HepG2 (cell line): ENCODE results near the gene DSG2. TPM values are rescaled to one million over a fixed set of nuclear protein-coding genes. Genes with fewer than 3 reads are reported as not detected.

Source experiments
- ATAC-seq: fragments of 200-7000 bp; cut with Tn5 transposase; 3 replicates; pipeline ENCODE4 v1.9.1; 2020; ENCODE audit warnings: mild to moderate bottlenecking, moderate library complexity
- BruUV-seq: library from RNA; stranded (reverse); fragments of 400-500 nt; replicated peaks from 2 replicates; lab custom pipeline; 2021; lab: Mats Ljungman, UMichigan
- CTCF ChIA-PET: fragments of 300-600 bp; formaldehyde crosslinking; extraction: SDS; loops from one replicate; lab custom pipeline; 2021; ENCODE audit warnings: low total read pairs, inconsistent platforms, low intra/inter-chr PET ratio; lab: Yijun Ruan, JAX
- POLR2A ChIA-PET: fragments of 350-600 bp; sonication (Branson Sonifier 250); formaldehyde crosslinking; loops from one replicate; lab custom pipeline; 2020; ENCODE audit warnings: antibody characterized with exemption, inconsistent platforms; lab: Yijun Ruan, JAX
- DNase-seq: peaks from one replicate; pipeline ENCODE4 v3.0.0-alpha.2; 2015; ENCODE audit warnings: low spot score
- FAIRE-seq: peaks from 3 replicates; lab custom pipeline; 2011; peaks lifted over from hg19 to GRCh38; lab: Jason Lieb, UNC
- H2AFZ ChIP-seq: one replicate; pipeline ENCODE4 v1.6.1; 2011; ENCODE audit warnings: low read length, inconsistent platforms
- H3K27ac ChIP-seq: fragments of 300-600 bp; 3 replicates; pipeline ENCODE4 v1.8.0; 2011; ENCODE audit warnings: mixed run types, mild to moderate bottlenecking, mixed read lengths, low read length, inconsistent platforms; ENCODE audit not compliant: insufficient read depth; ENCODE audit errors: extremely low read length
- H3K27me3 ChIP-seq, 2 experiments: fragments of 200-600 bp in 1 of 2; 2 replicates in 1 of 2; 3 replicates in 1 of 2; pipeline versions ENCODE4 v1.6.0 to v1.8.0; 2011; ENCODE audit warnings: low read length in 2 of 2, mild to moderate bottlenecking in 2 of 2, moderate library complexity in 2 of 2, inconsistent platforms in 1 of 2; ENCODE audit not compliant: insufficient read depth in 2 of 2, control insufficient read depth in 1 of 2
- H3K36me3 ChIP-seq, 2 experiments: fragments of 200-600 bp in 1 of 2; replicated peaks in 1 of 2; 2 replicates in 1 of 2; 3 replicates in 1 of 2; pipeline versions ENCODE4 v1.5.1 to v1.8.0; 2011; ENCODE audit warnings: low read length in 2 of 2, inconsistent platforms in 1 of 2; ENCODE audit not compliant: insufficient read depth in 2 of 2, control insufficient read depth in 1 of 2
- H3K4me1 ChIP-seq: 2 replicates; pipeline ENCODE4 v1.5.1; 2012; ENCODE audit warnings: low read length, inconsistent platforms; ENCODE audit not compliant: insufficient read depth
- H3K4me2 ChIP-seq: 2 replicates; pipeline ENCODE4 v1.6.0; 2011; ENCODE audit warnings: low read depth, low read length, inconsistent platforms
- H3K4me3 ChIP-seq, 3 experiments: fragments of 200-600 bp in 1 of 3; sonication (generic), shearing (Covaris generic) in 1 of 3; replicated peaks in 1 of 3; 2 replicates each; pipeline ENCODE4 v1.5.1; 2011 to 2016; ENCODE audit warnings: low read length in 3 of 3, inconsistent platforms in 2 of 3, low read depth in 2 of 3, mild to moderate bottlenecking in 2 of 3, control low read depth in 1 of 3, mixed read lengths in 1 of 3; ENCODE audit not compliant: insufficient read depth in 1 of 3
- H3K79me2 ChIP-seq: one replicate; pipeline ENCODE4 v1.6.1; 2011; ENCODE audit warnings: low read length, inconsistent platforms; ENCODE audit not compliant: insufficient read depth
- H3K9ac ChIP-seq: 2 replicates; pipeline ENCODE4 v1.6.0; 2011; ENCODE audit warnings: mild to moderate bottlenecking, low read depth, low read length, inconsistent platforms; ENCODE audit not compliant: insufficient read depth
- H3K9me3 ChIP-seq: 2 replicates; pipeline ENCODE4 v1.5.1; 2012; ENCODE audit warnings: mild to moderate bottlenecking, low read length
- H4K20me1 ChIP-seq: 2 replicates; pipeline ENCODE4 v1.6.0; 2011; ENCODE audit warnings: inconsistent platforms, mild to moderate bottlenecking, low read length, moderate library complexity; ENCODE audit not compliant: insufficient read depth
- NCOA2 ChIP-seq: sonication (generic); formaldehyde crosslinking; IDR thresholded peaks from 2 replicates; pipeline ENCODE4 v1.8.0; 2022; ENCODE audit warnings: inconsistent platforms
- RFX3 ChIP-seq: IDR thresholded peaks from 2 replicates; pipeline ENCODE4 v1.6.1; 2016; ENCODE audit warnings: missing biosample characterization, missing genetic modification reagents
- SAFB2 ChIP-seq: sonication (generic); formaldehyde crosslinking; IDR thresholded peaks from 2 replicates; pipeline ENCODE4 v1.5.1; 2020; ENCODE audit warnings: missing genetic modification reagents, low read depth, mild to moderate bottlenecking, borderline replicate concordance
- SOX13 ChIP-seq, 3 experiments: fragments of 450-650 bp in 1 of 3; sonication (generic) in 1 of 3; formaldehyde crosslinking in 1 of 3; IDR thresholded peaks in 2 of 3; conservative IDR thresholded peaks in 1 of 3; 2 replicates each; pipeline versions ENCODE4 v1.5.0 to v1.6.1; 2016 to 2020; ENCODE audit warnings: antibody characterized with exemption in 1 of 3, mild to moderate bottlenecking in 1 of 3, missing compliant biosample characterization in 1 of 3, missing genetic modification reagents in 1 of 3, moderate library complexity in 1 of 3
- SOX6 ChIP-seq, 2 experiments: fragments of 450-650 bp in 1 of 2; sonication (generic) in 1 of 2; formaldehyde crosslinking in 1 of 2; IDR thresholded peaks; 2 replicates each; pipeline versions ENCODE4 v1.4.0 to v1.6.1; 2017 to 2020; ENCODE audit warnings: antibody characterized with exemption in 1 of 2, mild to moderate bottlenecking in 1 of 2, missing genetic modification reagents in 1 of 2
- STAT5B ChIP-seq: sonication (generic); formaldehyde crosslinking; IDR thresholded peaks from 2 replicates; pipeline ENCODE4 v1.4.0; 2020; ENCODE audit warnings: missing genetic modification reagents
- ZBTB7A ChIP-seq: sonication (generic); formaldehyde crosslinking; IDR thresholded peaks from 2 replicates; pipeline ENCODE4 v1.8.0; 2022; ENCODE audit warnings: mild to moderate bottlenecking, missing genetic modification reagents
- ZNF3 ChIP-seq: IDR thresholded peaks from 2 replicates; pipeline ENCODE4 v1.7.0; 2017; ENCODE audit warnings: inconsistent platforms
- ZNF484 ChIP-seq: sonication (generic); formaldehyde crosslinking; IDR thresholded peaks from 2 replicates; pipeline ENCODE4 v1.5.1; 2020; ENCODE audit warnings: mild to moderate bottlenecking, low read depth, missing genetic modification reagents, borderline replicate concordance
- ZNF501 ChIP-seq: sonication (generic); formaldehyde crosslinking; IDR thresholded peaks from 2 replicates; pipeline ENCODE4 v1.5.1; 2020; ENCODE audit warnings: mild to moderate bottlenecking, moderate library complexity, missing genetic modification reagents
- ZNF589 ChIP-seq: sonication (generic); formaldehyde crosslinking; conservative IDR thresholded peaks from 2 replicates; pipeline ENCODE4 v1.8.0; 2022; ENCODE audit warnings: mild to moderate bottlenecking, moderate library complexity, missing genetic modification reagents
- ZNF709 ChIP-seq: sonication (generic); formaldehyde crosslinking; IDR thresholded peaks from 2 replicates; pipeline ENCODE4 v1.5.0; 2020; ENCODE audit warnings: mild to moderate bottlenecking, missing genetic modification reagents
- WGBS: methylation state at CpG from one replicate; pipeline ENCODE4 v1.1.6; 2017; ENCODE audit warnings: low lambda C conversion rate; 5-methylcytosine and 5-hydroxymethylcytosine counted together
- in situ Hi-C: cut with HindIII; loops from 2 replicates; pipeline ENCODE4 v1.10.0; 2017; ENCODE audit warnings: low pct_unique_long_range_greater_than_20kb; ENCODE audit not compliant: extremely low pct_ligation_motif_present
- intact Hi-C: fragments of 100-400 bp; cut with micrococcal nuclease; formaldehyde crosslinking; loops from one replicate; pipeline ENCODE4 v1.10.0; 2022; ENCODE audit not compliant: unreplicated experiment
- polyA plus RNA-seq, 8 experiments: library from polyadenylated mRNA; depleted of rRNA in 3 of 8; stranded (reverse) in 7 of 8; unstranded in 1 of 8; fragments of >200 nt; fragmentation: Illumina TruSeq in 4 of 8; extraction: Trizol in 4 of 8; gene quantifications; 2 replicates each; pipeline versions ENCODE4 v1.2.1 to v1.2.3, GENCODE V29; 2011 to 2016; ENCODE audit warnings: low read depth in 4 of 8, missing spikeins in 1 of 8, mixed read lengths in 1 of 8; ENCODE audit not compliant: insufficient read depth in 1 of 8
- total RNA-seq, 5 experiments: library from RNA; depleted of rRNA; stranded (reverse); fragments of >200 nt; fragmentation: Illumina TruSeq; extraction: Trizol; gene quantifications; 2 replicates each; pipeline ENCODE4 v1.2.3, GENCODE V29; 2016; ENCODE audit warnings: low read depth in 1 of 5
- TF ChIP-seq, protein P1 (sequence below): IDR thresholded peaks from 2 replicates; pipeline ENCODE4 v1.4.0; 2020; ENCODE audit warnings: mild to moderate bottlenecking, missing genetic modification reagents
- TF ChIP-seq, protein P2 (sequence below): sonication (generic); formaldehyde crosslinking; IDR thresholded peaks from 2 replicates; pipeline ENCODE4 v1.4.0; 2020; ENCODE audit warnings: mild to moderate bottlenecking, missing genetic modification reagents

DSG2 gene
- total and polyA plus RNA-seq, 2 of the 13 experiments (the other 11 are each of a cell fraction or from before 2014, with no cell fraction given) = 23.3 to 66.7 TPM

DNA sequence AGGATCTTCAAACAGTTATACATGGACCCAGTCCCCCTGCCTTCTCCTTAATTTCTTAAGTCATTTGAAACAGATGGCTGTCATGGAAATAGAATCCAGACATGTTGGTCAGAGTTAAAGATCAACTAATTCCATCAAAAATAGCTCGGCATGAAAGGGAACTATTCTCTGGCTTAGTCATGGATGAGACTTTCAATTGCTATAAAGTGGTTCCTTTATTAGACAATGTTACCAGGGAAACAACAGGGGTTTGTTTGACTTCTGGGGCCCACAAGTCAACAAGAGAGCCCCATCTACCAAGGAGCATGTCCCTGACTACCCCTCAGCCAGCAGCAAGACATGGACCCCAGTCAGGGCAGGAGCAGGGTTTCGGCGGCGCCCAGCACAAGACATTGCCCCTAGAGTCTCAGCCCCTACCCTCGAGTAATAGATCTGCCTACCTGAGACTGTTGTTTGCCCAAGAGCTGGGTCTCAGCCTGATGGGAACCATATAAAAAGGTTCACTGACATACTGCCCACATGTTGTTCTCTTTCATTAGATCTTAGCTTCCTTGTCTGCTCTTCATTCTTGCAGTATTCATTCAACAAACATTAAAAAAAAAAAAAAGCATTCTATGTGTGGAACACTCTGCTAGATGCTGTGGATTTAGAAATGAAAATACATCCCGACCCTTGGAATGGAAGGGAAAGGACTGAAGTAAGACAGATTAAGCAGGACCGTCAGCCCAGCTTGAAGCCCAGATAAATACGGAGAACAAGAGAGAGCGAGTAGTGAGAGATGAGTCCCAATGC, 98.3 kb downstream of the DSG2 start:
- BruUV-seq = no TSS peak
- H4K20me1 ChIP-seq = no peaks in the 10 kb centered on the region
- POLR2A ChIA-PET = interaction anchor here (0.8 to 2.8 kb wide), 5 partner anchors 9 to 30 kb away, joined by 3 to 15 read pairs (median 4); no protein-coding TSS in a partner anchor
- peaks cover 7% of the 10 kb centered on the region for H3K79me2 ChIP-seq
- H2AFZ ChIP-seq = no peak overlapping the region
- no peak overlapping the region; a peak in 1 of 6 replicates for H3K4me3 ChIP-seq
- peak overlapping the region; percentile 57 for H3K27ac ChIP-seq
- no peaks in the 10 kb centered on the region for H3K27me3 ChIP-seq
- CTCF ChIA-PET = no interaction called here
- DNase-seq = peak; percentile 67
- peaks cover 2 to 43% of the 10 kb centered on the region in 2 experiments; a peak in 3 of 5 replicates for H3K36me3 ChIP-seq
- peak; percentile 28 for ATAC-seq
- peak overlapping the region; percentile 42; the same call in 1 of the 2 replicates for H3K9ac ChIP-seq
- no peaks in the 10 kb centered on the region for H3K9me3 ChIP-seq
- H3K4me1 ChIP-seq = peaks cover 59% of the 10 kb centered on the region
- in situ Hi-C loops (no loop called here), intact Hi-C loops (loop anchor here (10.0 kb wide), 1 partner anchor 89 kb away; the partner anchor contains the start of gene B4GALT6)
- FAIRE-seq = no peak
- peak overlapping the region; percentile 43 for H3K4me2 ChIP-seq
- 82% methylated on average over 8 of the region's 9 CpGs for WGBS
- TF ChIP-seq ZNF709 (CRISPR knock-in tag) (no peak), ZNF501 (CRISPR knock-in tag) (no peak), RFX3 (CRISPR knock-in tag) (peak; percentile 16; the same call in 1 of the 2 replicates), ZBTB7A (CRISPR knock-in tag) (no peak), SAFB2 (CRISPR knock-in tag) (no peak), STAT5B (CRISPR knock-in tag) (no peak), ZNF3 (CRISPR knock-in tag) (peak; percentile 91), ZNF589 (no peak), SOX6 (IDR thresholded peaks at IDR 0.05) (no peak), SOX6 (CRISPR knock-in tag; IDR thresholded peaks at IDR 0.05) (peak; percentile 53; the same call in 1 of the 2 replicates), NCOA2 (CRISPR knock-in tag) (0 out of 2 replicates have a peak, but pooled peaks have one; percentile 8), SOX13 (IDR thresholded peaks at IDR 0.05) (no peak), SOX13 (CRISPR knock-in tag; conservative IDR thresholded peaks at IDR 0.05 in 1 of 2, IDR thresholded peaks at IDR 0.05 in 1 of 2) (peak in 1 of 2 experiments; percentile 26; a peak in 1 of 4 replicates), ZNF484 (CRISPR knock-in tag) (no peak)
- TF ChIP-seq, protein P1, sequence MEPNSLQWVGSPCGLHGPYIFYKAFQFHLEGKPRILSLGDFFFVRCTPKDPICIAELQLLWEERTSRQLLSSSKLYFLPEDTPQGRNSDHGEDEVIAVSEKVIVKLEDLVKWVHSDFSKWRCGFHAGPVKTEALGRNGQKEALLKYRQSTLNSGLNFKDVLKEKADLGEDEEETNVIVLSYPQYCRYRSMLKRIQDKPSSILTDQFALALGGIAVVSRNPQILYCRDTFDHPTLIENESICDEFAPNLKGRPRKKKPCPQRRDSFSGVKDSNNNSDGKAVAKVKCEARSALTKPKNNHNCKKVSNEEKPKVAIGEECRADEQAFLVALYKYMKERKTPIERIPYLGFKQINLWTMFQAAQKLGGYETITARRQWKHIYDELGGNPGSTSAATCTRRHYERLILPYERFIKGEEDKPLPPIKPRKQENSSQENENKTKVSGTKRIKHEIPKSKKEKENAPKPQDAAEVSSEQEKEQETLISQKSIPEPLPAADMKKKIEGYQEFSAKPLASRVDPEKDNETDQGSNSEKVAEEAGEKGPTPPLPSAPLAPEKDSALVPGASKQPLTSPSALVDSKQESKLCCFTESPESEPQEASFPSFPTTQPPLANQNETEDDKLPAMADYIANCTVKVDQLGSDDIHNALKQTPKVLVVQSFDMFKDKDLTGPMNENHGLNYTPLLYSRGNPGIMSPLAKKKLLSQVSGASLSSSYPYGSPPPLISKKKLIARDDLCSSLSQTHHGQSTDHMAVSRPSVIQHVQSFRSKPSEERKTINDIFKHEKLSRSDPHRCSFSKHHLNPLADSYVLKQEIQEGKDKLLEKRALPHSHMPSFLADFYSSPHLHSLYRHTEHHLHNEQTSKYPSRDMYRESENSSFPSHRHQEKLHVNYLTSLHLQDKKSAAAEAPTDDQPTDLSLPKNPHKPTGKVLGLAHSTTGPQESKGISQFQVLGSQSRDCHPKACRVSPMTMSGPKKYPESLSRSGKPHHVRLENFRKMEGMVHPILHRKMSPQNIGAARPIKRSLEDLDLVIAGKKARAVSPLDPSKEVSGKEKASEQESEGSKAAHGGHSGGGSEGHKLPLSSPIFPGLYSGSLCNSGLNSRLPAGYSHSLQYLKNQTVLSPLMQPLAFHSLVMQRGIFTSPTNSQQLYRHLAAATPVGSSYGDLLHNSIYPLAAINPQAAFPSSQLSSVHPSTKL (CRISPR knock-in tag) = peak; percentile 24; the same call in 1 of the 2 replicates
- TF ChIP-seq, protein P2, sequence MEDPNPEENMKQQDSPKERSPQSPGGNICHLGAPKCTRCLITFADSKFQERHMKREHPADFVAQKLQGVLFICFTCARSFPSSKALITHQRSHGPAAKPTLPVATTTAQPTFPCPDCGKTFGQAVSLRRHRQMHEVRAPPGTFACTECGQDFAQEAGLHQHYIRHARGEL (CRISPR knock-in tag) = no peak
